ENCODE results near the gene MYLK3. TPM values are rescaled to one million over a fixed set of nuclear protein-coding genes. Genes with fewer than 3 reads are reported as not detected.

MYLK3 gene
- total RNA-seq, 2 experiments from 2014 or later, result 0.11 TPM; not detected in 1

- H3K4me1 Mint-ChIP-seq (ENCODE audit: low read depth), result no peaks in the 10 kb centered on the region
- no peaks in the 10 kb centered on the region for H3K9me3 Mint-ChIP-seq
- ChIA-PET POLR2A (no interaction called here), CTCF (interaction anchor here (1.6 kb wide), 1 partner anchor 31 kb away, joined by 4 read pairs; no protein-coding TSS in a partner anchor)
- no peak for DNase-seq
- no peak for TF ChIP-seq CTCF (IDR thresholded peaks at IDR 0.05)
- intact Hi-C loops (cut with micrococcal nuclease), result no loop called here
- no peaks in the 10 kb centered on the region for H3K36me3 Mint-ChIP-seq (ENCODE audit: low read depth)
- no peaks in the 10 kb centered on the region for H3K27me3 Mint-ChIP-seq
- no peak overlapping the region for H3K4me3 Mint-ChIP-seq
- no peak overlapping the region for H3K27ac Mint-ChIP-seq
- no peak for ATAC-seq
Observed at GRCh38 chr16:46711106-46712058, 36.8 kb downstream of the MYLK3 start.

GRCh38 chr16:46709469-46710005 is 38.6 kb downstream of the MYLK3 start:
- H3K4me1 Mint-ChIP-seq (ENCODE audit: low read depth), result no peaks in the 10 kb centered on the region
- no peaks in the 10 kb centered on the region for H3K27me3 Mint-ChIP-seq
- no peak overlapping the region for H3K4me3 Mint-ChIP-seq
- ATAC-seq, result no peak
- no peaks in the 10 kb centered on the region for H3K9me3 Mint-ChIP-seq
- no peaks in the 10 kb centered on the region for H3K36me3 Mint-ChIP-seq (ENCODE audit: low read depth)
- TF ChIP-seq CTCF (IDR thresholded peaks at IDR 0.05), result no peak
- DNase-seq, result no peak
- H3K27ac Mint-ChIP-seq, result no peak overlapping the region
- intact Hi-C loops (cut with micrococcal nuclease), result no loop called here
- CTCF ChIA-PET, result interaction anchor here (1.2 to 1.6 kb wide), 2 partner anchors 20 to 32 kb away, joined by 4 read pairs; partner anchors contain the start of gene ORC6
- POLR2A ChIA-PET, result no interaction called here

- CTCF ChIA-PET, result no interaction called here
- Mint-ChIP-seq H3K4me1 (ENCODE audit: low read depth) (no peaks in the 10 kb centered on the region), H3K4me3 (no peak overlapping the region), H3K27me3 (no peaks in the 10 kb centered on the region), H3K36me3 (ENCODE audit: low read depth) (peaks cover 1% of the 10 kb centered on the region), H3K27ac (no peak overlapping the region), H3K9me3 (no peaks in the 10 kb centered on the region)
- intact Hi-C loops (cut with micrococcal nuclease), result no loop called here
- ATAC-seq, result no peak
- no peak for TF ChIP-seq CTCF (IDR thresholded peaks at IDR 0.05)
- POLR2A ChIA-PET, result interaction anchor here (0.6 kb wide), 1 partner anchor 151 kb away, joined by 4 read pairs; no protein-coding TSS in a partner anchor
- DNase-seq, result no peak
Observed at GRCh38 chr16:46706642-46707041, 41.5 kb downstream of the MYLK3 start.

GRCh38 chr16:46702030-46702429 is 46.1 kb downstream of the MYLK3 start:
- no peak for TF ChIP-seq CTCF (IDR thresholded peaks at IDR 0.05)
- Mint-ChIP-seq H3K36me3 (ENCODE audit: low read depth) (peaks cover 16% of the 10 kb centered on the region), H3K9me3 (no peaks in the 10 kb centered on the region), H3K4me3 (no peak overlapping the region), H3K4me1 (ENCODE audit: low read depth) (no peaks in the 10 kb centered on the region), H3K27me3 (no peaks in the 10 kb centered on the region), H3K27ac (no peak overlapping the region)
- ATAC-seq (no peak), DNase-seq (no peak)
- intact Hi-C loops (cut with micrococcal nuclease), result no loop called here
- ChIA-PET CTCF (interaction anchor here (1.3 kb wide), 1 partner anchor 28 kb away, joined by 4 read pairs; no protein-coding TSS in a partner anchor), POLR2A (no interaction called here)

GRCh38 chr16:46701615-46702014 is 46.5 kb downstream of the MYLK3 start:
- no peak for TF ChIP-seq CTCF (IDR thresholded peaks at IDR 0.05)
- intact Hi-C loops (cut with micrococcal nuclease), result no loop called here
- no peaks in the 10 kb centered on the region for H3K27me3 Mint-ChIP-seq
- ChIA-PET CTCF (interaction anchor here (0.8 to 3.0 kb wide), 3 partner anchors 11 to 207 kb away, joined by 3 to 13 read pairs (median 4); partner anchors contain the start of gene ORC6), POLR2A (no interaction called here)
- DNase-seq (no peak), ATAC-seq (no peak)
- H3K27ac Mint-ChIP-seq, result no peak overlapping the region
- no peak overlapping the region for H3K4me3 Mint-ChIP-seq
- H3K36me3 Mint-ChIP-seq (ENCODE audit: low read depth), result peaks cover 17% of the 10 kb centered on the region
- no peaks in the 10 kb centered on the region for H3K4me1 Mint-ChIP-seq (ENCODE audit: low read depth)
- no peaks in the 10 kb centered on the region for H3K9me3 Mint-ChIP-seq

Data from activated CD8-positive, alpha-beta T cell treated with anti-CD3 and anti-CD28 coated beads for 36 hours (primary cell).